GM20431 (cell line): ENCODE measurements around the gene RAB8A.

ENCODE experiments used
- in situ Hi-C: fragments of 300-500 bp; cut with MseI, MboI; formaldehyde crosslinking; loops from one replicate; pipeline ENCODE4 v1.15.0; 2020; ENCODE audit warnings: low sequenced_read_pairs; ENCODE audit not compliant: unreplicated experiment

Gene RAB8A

DNA sequence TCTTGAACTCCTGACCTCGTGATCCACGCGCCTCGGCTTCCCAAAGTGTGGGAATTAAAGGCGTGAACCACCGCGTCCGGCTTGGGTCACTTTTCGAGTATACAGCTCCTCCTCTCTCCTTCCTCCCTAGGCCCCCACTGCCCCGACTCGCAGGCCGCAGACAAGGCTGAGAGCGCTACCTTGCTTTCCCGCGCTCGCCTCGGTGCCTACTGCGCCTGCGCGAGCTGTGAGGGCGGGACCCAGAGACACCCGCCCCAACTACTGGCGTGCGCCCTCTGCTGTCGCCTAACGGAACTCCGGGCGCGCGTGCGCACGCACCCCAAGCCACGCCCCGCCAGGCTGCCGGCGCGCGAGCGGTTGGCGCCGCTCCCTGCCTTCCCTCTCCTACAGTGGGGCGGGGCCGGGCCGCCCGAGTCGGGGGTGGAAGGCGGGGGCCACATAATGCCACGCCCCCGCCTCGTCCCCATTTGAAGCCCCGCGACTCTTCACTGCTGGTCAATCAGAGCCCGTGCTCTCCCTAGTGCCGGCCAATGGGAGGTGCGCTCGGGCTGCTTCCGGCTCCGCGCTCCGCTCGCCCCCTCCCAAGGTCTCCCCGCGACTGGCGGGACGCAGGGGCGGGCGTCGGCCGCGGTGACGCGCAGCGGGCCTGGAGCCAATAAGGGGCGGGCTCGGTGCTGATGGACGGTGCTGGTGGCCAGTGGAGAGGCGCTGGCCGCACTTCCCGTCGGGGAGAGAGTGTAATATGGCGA lies at the start of gene RAB8A:
TSS of gene RAB8A (plus strand) at position 730 of the 749 bp plus-strand sequence. CDS start at position 743, 13 bp downstream.
- in situ Hi-C loops, result no loop called here

DNA sequence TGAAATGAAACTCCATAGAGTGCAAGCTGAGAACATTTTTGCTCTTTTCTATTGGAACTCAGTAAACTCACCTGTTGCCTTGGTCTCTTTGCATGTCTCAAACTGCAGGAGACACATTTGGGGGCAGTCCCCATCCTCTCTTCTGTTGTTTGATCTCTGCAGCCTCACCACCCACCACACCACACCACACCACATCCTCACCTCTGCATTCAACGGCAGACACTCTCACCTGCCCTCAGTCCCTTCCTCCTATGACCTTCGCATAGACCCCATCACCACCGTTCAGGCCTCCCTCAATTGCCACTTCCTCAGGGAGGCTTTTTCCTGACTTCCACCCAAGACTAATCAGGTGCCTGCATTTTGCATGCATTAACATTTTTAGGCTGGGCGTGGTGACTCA lies 49.7 kb upstream of the RAB8A start:
- in situ Hi-C loops, result loop anchor here (10.0 kb wide), 1 partner anchor 103 kb away; no protein-coding TSS in a partner anchor

DNA sequence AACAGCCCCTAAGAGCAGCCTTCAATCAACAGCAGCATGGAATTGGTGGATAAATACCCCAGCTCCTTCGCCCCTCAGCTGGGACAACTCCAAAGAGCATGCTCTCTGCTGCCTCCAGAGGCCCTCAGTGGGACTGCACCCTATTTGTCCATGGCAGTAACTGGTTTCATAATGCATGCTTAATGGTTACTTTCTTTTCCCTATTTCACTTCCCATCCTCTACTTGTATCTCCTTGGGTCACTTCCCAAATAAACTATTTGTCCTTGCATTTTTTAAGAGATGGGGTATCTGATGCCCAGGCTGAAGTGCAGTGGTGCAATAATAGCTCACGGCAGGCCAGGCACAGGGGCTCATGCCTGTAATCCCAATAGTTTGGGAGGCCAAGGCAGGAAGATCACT lies 48.9 kb upstream of the RAB8A start:
- in situ Hi-C loops, result loop anchor here (10.0 kb wide), 1 partner anchor 102 kb away; no protein-coding TSS in a partner anchor

DNA sequence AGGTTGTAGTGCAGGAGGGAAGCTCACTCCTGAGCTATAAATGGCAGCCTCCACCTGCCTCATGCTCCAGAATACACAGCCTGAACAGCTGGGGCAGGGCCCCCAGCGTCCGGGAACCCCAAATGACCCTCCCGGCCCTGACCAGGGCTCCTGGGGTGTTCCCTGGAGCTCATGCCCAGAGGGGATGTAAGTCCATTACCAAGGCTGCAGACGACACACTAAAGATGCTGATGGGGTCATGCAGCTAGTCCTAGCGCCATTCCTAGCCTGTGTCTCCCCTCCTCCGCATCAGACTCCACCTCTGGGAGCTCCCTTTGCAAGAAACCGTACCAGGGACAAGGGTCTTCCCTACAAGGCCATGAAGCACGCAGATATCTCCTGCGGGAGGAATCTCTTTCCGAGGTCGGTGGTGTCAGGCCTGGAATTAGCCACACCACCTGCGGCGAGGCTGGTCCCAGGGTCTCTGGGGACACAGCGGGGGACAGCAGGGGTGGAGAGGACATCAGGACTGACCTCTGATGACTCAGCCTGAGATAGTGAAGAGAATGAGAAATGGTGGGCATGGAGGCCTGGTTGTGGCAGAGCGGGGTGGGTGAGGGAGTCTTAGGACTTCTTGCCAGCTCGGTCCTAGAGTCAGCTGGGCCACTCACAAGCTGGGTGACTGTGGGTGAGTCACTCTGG lies 47.3 kb upstream of the RAB8A start:
- in situ Hi-C loops, result loop anchor here (10.0 kb wide), 1 partner anchor 100 kb away; no protein-coding TSS in a partner anchor

DNA sequence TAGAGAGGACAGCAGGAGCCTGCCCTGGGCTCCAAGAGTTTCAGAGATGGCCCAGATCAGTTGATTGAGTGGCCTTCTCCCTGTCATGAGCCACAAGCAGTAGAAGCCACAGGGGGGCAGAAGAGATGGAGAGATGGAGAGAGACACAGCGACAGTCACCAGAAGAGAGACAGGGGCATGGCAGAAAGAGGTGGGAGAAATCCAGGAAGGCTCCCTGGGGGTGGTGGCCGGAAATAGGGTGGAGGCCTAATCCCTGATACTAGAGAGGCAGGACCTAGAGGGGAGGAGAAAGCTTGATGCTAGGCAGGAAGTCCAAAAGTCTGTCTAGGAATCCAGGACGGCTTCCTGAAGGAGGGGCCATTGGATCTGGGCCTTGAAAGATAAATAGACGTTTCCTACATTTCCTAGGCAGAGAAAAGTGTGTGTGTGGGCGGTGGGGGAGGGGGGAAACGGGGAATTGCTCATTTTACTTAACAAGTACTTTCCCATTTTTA lies 45.0 kb upstream of the RAB8A start:
- in situ Hi-C loops, result loop anchor here (10.0 kb wide), 1 partner anchor 98 kb away; no protein-coding TSS in a partner anchor

DNA sequence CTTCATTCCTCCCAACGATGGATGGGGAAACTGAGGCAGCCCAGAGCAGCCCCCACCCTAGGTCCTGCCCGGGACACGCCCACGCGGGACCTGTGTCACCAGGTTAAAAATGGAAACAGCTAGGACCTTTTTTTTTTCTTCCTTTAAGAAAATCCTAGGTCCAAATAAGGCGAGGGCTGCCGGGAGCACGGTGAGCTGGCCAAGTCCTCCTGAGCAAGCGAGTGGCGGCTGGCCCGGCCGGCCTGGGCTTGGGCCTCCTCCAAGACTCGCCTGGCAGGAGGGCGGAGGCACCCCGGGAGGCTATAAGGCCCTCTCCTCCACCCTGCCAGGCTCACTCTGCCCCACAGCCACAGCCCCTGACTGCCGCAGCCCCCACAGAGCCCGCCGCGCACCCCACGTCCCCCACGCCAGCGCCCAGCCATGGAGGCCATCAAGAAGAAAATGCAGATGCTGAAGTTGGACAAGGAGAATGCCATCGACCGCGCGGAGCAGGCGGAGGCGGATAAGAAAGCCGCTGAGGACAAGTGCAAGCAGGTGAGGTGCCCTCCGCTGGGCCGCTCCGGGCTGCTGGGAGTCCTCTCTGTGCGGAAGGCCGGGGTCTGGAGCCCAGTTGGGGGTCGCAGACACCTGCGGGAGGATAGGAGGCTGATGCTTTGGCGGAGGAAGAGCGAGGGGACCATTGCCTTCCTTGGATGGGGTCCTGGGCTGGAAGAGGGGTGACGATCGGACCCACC lies 44.3 kb upstream of the RAB8A start:
- in situ Hi-C loops, result loop anchor here (10.0 kb wide), 1 partner anchor 97 kb away; no protein-coding TSS in a partner anchor

DNA sequence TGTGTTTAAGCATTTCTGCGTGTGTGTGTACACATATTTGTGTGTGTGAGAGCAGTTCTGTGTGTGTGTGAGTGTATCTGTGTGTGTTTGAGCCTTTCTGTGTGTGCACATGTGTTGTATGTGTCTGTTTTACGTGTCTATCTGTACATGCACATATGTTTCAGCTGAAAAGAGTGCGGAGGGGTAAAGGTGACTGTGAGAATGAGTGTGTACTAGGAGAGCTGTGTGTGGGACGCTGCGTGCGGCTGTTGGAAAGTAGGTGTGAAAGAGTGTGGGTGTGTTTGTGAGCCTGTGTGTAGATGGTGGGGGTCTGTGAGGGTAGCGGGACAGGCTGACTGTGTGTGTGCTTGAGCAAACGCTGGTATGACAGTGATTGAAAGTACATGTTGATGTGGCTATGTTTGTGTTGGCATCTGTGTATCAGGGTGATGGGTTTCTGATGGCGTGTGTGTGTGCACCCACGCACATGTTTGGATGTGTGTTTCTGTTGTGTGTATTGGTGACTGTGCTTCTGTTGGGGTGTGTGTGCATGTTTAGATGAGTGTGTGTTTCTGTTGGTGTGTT lies 42.9 kb upstream of the RAB8A start:
- in situ Hi-C loops, result loop anchor here (10.0 kb wide), 1 partner anchor 96 kb away; no protein-coding TSS in a partner anchor

DNA sequence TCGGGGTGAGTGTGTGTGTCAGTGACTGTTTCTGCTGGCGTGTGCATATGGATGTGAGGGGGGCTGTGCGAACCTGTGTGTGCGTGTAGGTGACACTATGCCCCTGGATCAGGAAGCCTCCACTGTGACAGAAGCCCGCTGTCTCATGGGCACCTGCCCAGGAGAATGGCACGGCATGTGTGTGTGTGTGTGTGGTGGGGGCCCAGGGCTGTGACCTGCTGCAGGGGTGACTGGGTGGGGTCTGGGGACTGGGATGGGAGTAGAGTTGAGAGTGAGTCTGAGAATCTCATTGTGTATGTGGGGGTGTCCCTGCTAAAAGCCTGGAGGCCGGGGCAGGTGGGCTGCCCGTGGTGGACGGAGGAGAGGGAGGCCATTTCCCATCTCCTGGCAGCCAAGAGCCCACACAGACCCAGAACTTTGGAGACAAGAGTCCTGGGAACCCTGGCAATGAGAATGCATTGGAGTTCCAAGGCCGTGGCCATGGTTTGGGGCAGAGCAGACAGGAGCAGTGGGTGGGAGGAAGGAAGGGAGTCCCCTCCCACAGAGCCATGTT lies 41.8 kb upstream of the RAB8A start:
- in situ Hi-C loops, result loop anchor here (10.0 kb wide), 1 partner anchor 95 kb away; no protein-coding TSS in a partner anchor

DNA sequence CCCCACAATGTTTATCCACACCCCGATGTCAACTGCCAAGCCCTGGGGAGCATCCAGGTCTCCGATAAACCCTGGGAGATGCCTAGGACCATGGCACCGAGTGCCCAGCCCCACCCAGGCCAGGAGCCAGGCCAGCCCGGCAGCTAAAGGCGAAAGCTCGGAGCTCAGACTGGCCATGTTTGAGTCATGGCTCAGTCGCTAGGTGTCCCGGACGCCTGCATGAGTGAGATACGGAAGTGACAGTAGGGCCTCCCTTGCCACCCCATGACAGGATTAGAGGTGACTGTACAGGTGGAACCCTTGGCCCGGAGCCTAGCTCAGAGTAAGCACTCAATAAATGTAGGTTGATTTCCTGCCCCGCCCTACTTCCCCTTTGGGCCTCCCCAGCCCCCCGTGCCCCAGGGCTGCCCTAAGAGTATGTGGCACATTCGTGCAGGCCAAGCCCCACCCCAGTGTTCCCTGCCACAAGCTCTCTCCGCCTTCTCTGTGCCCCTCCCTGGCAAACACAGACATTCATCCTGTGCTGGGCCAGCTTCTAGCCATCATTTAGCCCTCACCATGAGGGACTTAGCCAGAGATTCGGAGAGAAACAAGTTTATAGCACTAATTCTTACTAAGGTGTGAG lies 41.2 kb upstream of the RAB8A start:
- in situ Hi-C loops, result no loop called here

DNA sequence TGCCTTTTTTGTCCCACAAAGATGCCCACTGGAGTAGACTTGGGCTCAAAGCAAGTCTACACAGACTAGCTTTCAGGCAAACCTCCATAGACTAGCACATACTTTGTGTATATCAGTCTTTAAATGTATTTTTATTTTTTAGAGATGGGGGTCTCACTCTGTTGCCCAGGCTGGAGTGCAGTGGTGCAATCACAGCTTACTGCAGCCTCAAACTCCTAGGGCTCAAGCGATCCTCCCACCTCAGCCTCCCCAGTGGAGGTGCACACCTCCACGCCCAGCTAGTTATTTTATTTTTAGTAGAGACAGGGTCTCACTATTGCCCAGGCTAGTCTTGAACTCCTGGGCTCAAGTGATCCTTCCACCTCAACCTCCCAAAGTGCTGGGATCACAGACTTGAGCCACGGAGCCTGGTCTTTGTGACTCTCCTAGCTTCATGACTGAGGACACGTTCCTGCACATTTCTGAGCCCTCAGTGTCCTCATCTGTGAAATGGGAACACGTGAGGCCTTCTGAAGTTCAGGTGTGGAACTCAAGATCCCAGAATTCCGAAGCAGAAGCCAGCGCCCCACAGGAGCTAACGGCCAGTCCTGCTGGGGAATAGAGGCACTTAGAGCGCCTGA lies 40.5 kb upstream of the RAB8A start:
- in situ Hi-C loops, result no loop called here

DNA sequence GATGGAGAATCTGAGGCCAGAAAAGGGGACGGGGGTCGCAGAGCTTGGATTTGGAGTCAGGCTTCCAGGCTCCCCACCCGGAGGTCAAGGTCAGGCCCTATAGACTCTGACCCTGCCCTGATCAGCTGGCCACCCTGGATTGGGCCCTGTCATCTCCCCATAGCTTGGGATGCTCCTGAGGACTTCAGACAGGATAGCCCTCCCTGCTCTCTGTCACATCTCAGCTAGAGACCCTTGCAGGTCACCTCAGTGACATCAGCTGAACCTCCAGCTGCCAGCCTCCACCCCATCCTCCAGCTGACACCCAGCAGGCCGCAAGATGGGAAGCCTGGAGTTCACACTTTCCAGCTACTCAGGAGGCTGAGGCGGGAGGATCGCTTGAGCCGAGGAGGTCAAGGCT lies 38.2 kb upstream of the RAB8A start:
- in situ Hi-C loops, result no loop called here

DNA sequence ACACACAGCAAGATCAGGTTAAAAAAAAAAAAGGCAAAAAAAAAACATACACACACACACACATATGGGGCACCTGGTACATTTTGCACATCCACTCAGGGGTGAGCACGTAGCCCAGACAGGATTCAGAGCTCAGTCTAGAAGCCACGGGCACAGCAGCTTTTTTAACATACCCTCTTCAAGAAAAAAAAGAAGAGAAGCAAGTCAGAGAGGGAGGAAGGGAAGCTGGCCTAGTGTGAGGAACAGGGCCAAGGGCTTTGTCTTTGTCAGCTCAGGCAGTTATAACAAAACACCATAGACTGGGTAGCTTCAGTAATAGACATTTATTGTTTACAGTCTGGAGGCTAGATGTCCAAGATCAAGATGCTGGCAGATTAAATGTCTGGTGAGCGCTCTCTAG lies 37.7 kb upstream of the RAB8A start:
- in situ Hi-C loops, result no loop called here

DNA sequence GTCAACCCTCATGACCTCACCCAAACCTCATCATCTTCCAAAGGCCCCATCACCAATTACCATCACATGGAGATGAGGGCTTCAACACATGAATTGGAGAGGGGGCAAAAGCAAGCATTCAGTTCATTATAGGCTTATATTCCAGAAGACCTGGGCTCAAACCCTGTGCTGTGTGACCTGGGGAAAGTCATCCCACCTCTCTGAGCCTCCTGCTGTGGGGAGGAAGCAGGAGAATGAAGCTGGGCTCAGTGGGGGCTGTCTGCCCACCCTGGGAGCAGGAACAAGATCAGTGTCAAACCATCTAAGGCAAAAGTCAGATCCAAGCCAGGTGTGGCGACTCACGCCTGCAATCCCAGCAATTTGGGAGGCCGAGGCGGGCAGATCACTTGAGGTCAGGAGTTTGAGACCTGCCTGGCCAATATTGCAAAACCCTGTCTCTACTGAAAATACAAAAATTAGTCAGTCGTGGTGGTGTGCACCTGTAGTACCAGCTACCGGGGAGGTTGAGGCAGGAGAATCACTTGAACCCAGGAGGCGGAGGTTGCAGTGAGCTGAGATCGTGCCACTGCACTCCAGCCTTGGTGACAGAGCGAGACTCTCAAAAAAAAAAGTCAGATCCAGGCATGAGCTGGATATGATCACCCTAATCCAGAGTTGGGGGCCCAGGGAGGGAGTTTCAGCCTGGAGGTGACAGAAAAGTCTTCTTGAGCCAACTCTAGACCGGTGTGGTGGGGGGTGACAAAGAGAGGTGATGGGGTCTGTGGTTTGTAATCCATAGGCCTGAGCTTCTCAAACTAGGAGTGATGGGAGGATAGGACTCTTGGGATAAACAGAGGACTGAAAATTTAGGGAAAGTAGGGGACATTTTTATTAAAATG lies 37.0 kb upstream of the RAB8A start:
- in situ Hi-C loops, result no loop called here

DNA sequence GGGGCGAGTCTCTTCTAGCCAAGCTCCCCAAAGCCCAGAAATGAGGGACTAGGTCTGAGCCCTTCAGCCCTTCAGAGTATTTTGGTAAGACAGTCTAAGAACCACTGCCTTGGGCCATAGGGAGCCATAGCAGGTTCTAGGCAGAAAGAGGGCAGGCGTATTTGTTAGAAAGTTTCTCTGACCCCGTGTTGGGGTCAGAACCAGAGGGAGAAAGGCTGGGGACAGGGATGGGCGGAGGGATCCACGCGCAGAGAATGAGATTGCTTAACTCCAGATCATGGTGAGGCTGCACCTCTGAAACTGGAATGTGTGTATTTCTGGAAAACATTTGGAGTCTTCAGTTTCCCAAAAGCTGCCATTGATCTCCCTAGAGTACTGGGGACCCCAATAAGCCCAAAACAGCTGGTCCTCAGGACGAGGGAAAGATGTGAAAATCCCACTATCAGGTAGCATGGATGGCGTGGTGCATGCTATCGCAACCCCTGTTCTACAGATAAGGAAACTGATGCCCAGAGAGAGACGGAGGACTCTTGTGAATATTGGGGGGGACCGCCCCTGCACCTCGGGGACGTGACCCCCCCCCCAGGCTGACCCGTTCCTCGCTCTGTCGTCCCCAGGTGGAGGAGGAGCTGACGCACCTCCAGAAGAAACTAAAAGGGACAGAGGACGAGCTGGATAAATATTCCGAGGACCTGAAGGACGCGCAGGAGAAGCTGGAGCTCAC lies 36.1 kb upstream of the RAB8A start:
- in situ Hi-C loops, result no loop called here

DNA sequence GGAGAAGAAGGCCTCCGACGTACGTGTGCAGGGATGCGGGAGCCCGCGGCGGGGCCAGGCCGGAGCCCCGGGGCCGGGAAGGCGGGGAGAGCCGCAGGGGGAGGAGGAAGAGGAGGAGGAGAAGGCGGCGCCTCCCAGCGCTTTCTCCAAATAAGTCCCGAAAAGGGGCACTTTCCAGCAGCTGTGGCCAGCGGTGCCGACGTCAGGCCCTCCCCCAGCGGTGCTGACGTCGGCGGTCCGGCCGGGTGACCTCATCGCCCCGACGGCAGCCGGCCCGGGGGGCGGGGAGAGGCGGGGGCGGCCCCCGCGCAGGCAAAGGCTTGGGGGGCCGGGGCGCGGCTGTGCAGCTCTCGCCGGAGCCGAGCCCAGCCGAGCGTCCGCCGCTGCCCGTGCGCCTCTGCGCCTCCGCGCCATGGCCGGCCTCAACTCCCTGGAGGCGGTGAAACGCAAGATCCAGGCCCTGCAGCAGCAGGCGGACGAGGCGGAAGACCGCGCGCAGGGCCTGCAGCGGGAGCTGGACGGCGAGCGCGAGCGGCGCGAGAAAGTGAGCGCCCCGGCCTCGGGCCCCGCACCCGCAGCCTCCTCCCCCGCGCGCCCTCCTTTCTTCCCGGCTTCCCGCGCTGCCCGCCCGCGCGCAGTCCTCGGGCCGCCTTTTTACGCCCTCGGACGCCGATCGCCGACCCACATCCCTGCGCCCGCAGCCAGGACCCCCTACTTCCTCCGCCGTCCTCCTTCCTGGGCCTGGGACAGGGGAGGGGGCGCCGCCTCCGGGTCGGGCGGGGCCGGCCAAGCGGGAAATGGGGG lies 35.3 kb upstream of the RAB8A start, which contains the start of gene TPM4:
TSS of gene TPM4 (plus strand) at position 342 of the 804 bp plus-strand sequence. CDS start at position 413, 71 bp downstream.
- in situ Hi-C loops, result no loop called here

DNA sequence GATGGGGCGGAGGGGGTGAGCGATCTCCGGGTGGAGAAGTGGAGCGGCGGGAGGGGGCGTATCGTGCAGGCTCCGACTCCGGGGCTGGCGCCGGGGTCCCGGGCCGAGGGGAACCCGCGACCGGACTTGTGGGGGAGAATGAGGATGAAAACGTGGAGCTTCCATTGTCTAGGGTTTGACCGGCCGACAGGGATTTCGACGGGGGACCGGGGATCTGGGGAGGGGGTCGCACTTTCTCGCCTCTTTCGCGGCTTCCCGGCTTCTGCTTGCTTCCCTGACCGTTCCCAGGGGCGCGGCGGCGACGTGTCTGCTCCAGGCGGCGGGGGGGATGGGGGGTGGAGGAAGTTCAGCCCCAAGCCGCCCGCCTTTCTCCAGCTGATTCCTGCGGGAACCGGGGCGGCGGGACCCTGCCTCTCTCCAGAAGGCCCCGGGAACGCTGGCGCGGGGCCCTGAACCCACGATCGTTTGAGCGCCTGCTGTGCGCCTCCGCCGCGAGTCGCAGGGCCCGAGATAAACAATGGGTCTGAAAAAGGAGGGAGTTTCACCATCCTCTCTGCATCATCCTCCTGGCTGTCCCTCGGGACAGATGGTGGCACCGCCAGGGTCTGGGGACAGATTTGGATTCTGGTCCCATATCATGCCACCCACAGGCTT lies 34.6 kb upstream of the RAB8A start:
- in situ Hi-C loops, result no loop called here
